HEK293T (cell line): ENCODE measurements around the gene TGM4.

ENCODE experiments used
- BHLHE40 ChIP-seq: fragments of 450-650 bp; IDR thresholded peaks from 2 replicates; pipeline ENCODE4 v1.6.1; 2016; ENCODE audit warnings: mild to moderate bottlenecking, moderate library complexity, borderline replicate concordance
- CTBP1 ChIP-seq: fragments of 450-650 bp; IDR thresholded peaks from 2 replicates; pipeline ENCODE4 v1.6.1; 2016; ENCODE audit warnings: borderline replicate concordance
- ELF4 ChIP-seq: fragments of 450-650 bp; IDR thresholded peaks from 2 replicates; pipeline ENCODE4 v1.6.1; 2017; ENCODE audit warnings: antibody characterized with exemption
- L3MBTL2 ChIP-seq: fragments of 450-650 bp; conservative IDR thresholded peaks from 2 replicates; pipeline ENCODE4 v1.6.1; 2016; ENCODE audit warnings: mild to moderate bottlenecking
- NFRKB ChIP-seq: fragments of 450-650 bp; IDR thresholded peaks from 2 replicates; pipeline ENCODE4 v1.6.1; 2016; ENCODE audit warnings: mild to moderate bottlenecking, moderate library complexity
- PKNOX1 ChIP-seq: fragments of 450-650 bp; IDR thresholded peaks from 2 replicates; pipeline ENCODE4 v1.6.1; 2016
- SP1 ChIP-seq: fragments of 450-650 bp; IDR thresholded peaks from 2 replicates; pipeline ENCODE4 v1.6.1; 2017
- SUZ12 ChIP-seq: fragments of 450-650 bp; IDR thresholded peaks from 2 replicates; pipeline ENCODE4 v1.6.1; 2016; ENCODE audit warnings: mild to moderate bottlenecking

DNA sequence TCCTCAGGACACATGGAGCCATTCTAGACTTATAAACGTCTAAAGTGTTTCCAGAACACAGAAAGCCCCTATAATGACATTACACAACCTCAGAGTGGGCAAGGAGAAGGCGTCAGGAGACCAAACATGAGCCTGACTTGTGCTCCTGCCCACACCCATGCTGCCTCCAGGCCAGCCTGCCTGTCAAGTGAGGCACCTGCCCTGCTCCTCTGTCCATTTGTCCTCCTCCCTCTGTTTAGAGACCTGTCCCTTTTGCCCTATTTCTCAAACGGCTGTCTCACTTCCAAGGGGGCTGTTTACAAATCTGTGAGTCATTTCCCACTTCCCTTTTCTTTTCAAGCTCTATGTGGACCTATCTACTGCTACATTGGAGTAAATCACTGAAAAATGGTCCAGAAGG lies 80.6 kb downstream of the TGM4 start:
- no peak for TF ChIP-seq BHLHE40
- TF ChIP-seq CTBP1, result no peak
- no peak for TF ChIP-seq SP1
- TF ChIP-seq NFRKB, result no peak
- TF ChIP-seq PKNOX1, result no peak
- no peak for TF ChIP-seq SUZ12
- TF ChIP-seq L3MBTL2, result no peak
- no peak for TF ChIP-seq ELF4
